Hepatocyte (in vitro differentiated cells): ENCODE results near the gene FBP1.

ENCODE experiments used
- CTCF ChIP-seq: fragments of 200-600 bp; sonication (generic); IDR thresholded peaks from 2 replicates; pipeline ENCODE4 v1.5.1; 2016; ENCODE audit warnings: antibody characterized with exemption, mild to moderate bottlenecking; ENCODE audit not compliant: poor library complexity
- EZH2 ChIP-seq: fragments of 200-600 bp; sonication (generic); IDR thresholded peaks from 2 replicates; pipeline ENCODE4 v1.6.1; 2016; ENCODE audit warnings: antibody characterized with exemption, mild to moderate bottlenecking, borderline replicate concordance

GRCh38 chr9:94600715-94601114 is 38.6 kb downstream of the FBP1 start:
- TF ChIP-seq EZH2 (no peak), CTCF (no peak)
